CD4-positive, alpha-beta memory T cell (primary cell): ENCODE results near the gene BPGM. TPM values are rescaled to one million over a fixed set of nuclear protein-coding genes. Genes with fewer than 3 reads are reported as not detected.

Experiments
- CTCF ChIA-PET: fragments of 350-600 bp; sonication (Branson Sonifier 250); formaldehyde crosslinking; loops from one replicate; lab custom pipeline; 2021; ENCODE audit warnings: inconsistent platforms; ENCODE audit not compliant: partially characterized antibody; lab: Charles Lee
- POLR2A ChIA-PET: fragments of 350-600 bp; sonication (Branson Sonifier 250); formaldehyde crosslinking; loops from one replicate; lab custom pipeline; 2021; ENCODE audit not compliant: partially characterized antibody; lab: Charles Lee
- DNase-seq, 5 donors: peaks; one replicate each; pipeline versions ENCODE4 v3.0.0 to v3.0.0-alpha.2; 2020 to 2022; ENCODE audit warnings: mixed read lengths in 1 of 5
- H3K27ac ChIP-seq: one replicate; pipeline ENCODE4 v1.7.0; 2013; ENCODE audit warnings: low read depth, low read length
- H3K27me3 ChIP-seq: 2 replicates; pipeline ENCODE4 v1.7.0; 2013; ENCODE audit warnings: mild to moderate bottlenecking, low read length, moderate library complexity; ENCODE audit not compliant: insufficient read depth
- H3K36me3 ChIP-seq: 2 replicates; pipeline ENCODE4 v1.7.0; 2013; ENCODE audit warnings: mild to moderate bottlenecking, low read length, moderate library complexity; ENCODE audit not compliant: insufficient read depth
- H3K4me1 ChIP-seq: 2 replicates; pipeline ENCODE4 v1.7.0; 2013; ENCODE audit warnings: mild to moderate bottlenecking, low read length, moderate library complexity; ENCODE audit not compliant: insufficient read depth
- H3K4me3 ChIP-seq, 2 donors: one replicate each; pipeline ENCODE4 v1.7.0; 2013; ENCODE audit warnings: low read length in 2 of 2, mild to moderate bottlenecking in 1 of 2
- H3K9me3 ChIP-seq, 2 donors: one replicate each; pipeline ENCODE4 v1.7.0; 2013; ENCODE audit warnings: low read length in 2 of 2, control low read depth in 1 of 2; ENCODE audit not compliant: control insufficient read depth in 1 of 2
- H3K27ac Mint-ChIP-seq, 7 donors: one replicate each; pipeline ENCODE4 v1.8.0; 2020 to 2021; ENCODE audit warnings: mixed read lengths in 7 of 7, mild to moderate bottlenecking in 6 of 7, inconsistent platforms in 3 of 7, moderate library complexity in 3 of 7
- H3K27me3 Mint-ChIP-seq, 2 donors: one replicate each; pipeline ENCODE4 v1.8.0; 2020 to 2021; ENCODE audit warnings: mixed read lengths in 2 of 2
- H3K36me3 Mint-ChIP-seq, 2 donors: one replicate each; pipeline ENCODE4 v1.8.0; 2020 to 2021; ENCODE audit warnings: mixed read lengths in 2 of 2, inconsistent platforms in 1 of 2, mild to moderate bottlenecking in 1 of 2
- H3K4me1 Mint-ChIP-seq, 4 donors: one replicate each; pipeline ENCODE4 v1.8.0; 2020 to 2021; ENCODE audit warnings: mixed read lengths in 4 of 4, mild to moderate bottlenecking in 1 of 4
- H3K4me3 Mint-ChIP-seq, 8 donors: one replicate each; pipeline ENCODE4 v1.8.0; 2020 to 2021; ENCODE audit warnings: mixed read lengths in 8 of 8, mild to moderate bottlenecking in 7 of 8, moderate library complexity in 6 of 8, inconsistent platforms in 3 of 8
- H3K9me3 Mint-ChIP-seq, 8 donors: one replicate each; pipeline ENCODE4 v1.8.0; 2020 to 2021; ENCODE audit warnings: mixed read lengths in 8 of 8, mild to moderate bottlenecking in 5 of 8, inconsistent platforms in 3 of 8, moderate library complexity in 1 of 8
- intact Hi-C: fragments of 100-400 bp; cut with micrococcal nuclease; formaldehyde crosslinking; loops from one replicate; pipeline ENCODE4 v1.15.1; 2023
- polyA plus RNA-seq, 2 donors: library from polyadenylated mRNA; unstranded; fragments of 300-500 nt; fragmentation: Illumina TruSeq; gene quantifications; one replicate each; pipeline ENCODE4 v1.2.3, GENCODE V29; 2021
- total RNA-seq, 2 experiments: library from RNA; stranded (reverse); gene quantifications; one replicate each; pipeline ENCODE4 v1.2.3, GENCODE V29; 2021

BPGM gene
- total and polyA plus RNA-seq, 4 experiments from 2014 or later: 13.7 to 27.8 (median 18.4) TPM

DNA sequence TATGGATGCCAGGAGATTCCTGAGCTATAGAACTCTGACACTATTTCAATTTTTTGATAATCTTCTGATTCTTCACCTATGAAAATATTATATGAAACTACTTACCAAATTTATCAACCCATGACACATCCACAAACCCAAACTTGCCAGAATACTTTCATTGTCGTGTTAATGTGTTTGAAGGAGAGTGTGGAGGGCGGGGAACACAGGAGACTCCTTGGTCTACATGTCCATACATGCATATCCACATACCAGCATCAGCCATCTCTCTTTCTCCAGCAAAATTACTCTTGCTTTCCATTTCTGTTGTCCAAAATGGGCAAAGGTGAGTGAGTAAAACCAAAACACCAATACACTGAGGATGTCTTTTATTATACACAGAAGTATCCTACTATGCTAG is 23.5 kb upstream of the BPGM start:
- no peak overlapping the region for H3K4me3 Mint-ChIP-seq
- no peaks in the 10 kb centered on the region for H3K9me3 ChIP-seq
- no peak overlapping the region for H3K27ac Mint-ChIP-seq
- H3K27me3 Mint-ChIP-seq: peaks cover 24 to 33% of the 10 kb centered on the region in 2 donors
- H3K4me1 Mint-ChIP-seq: no peaks in the 10 kb centered on the region
- intact Hi-C loops: no loop called here
- no peak overlapping the region for H3K4me3 ChIP-seq
- no peaks in the 10 kb centered on the region for H3K36me3 ChIP-seq
- POLR2A ChIA-PET: no interaction called here
- no peaks in the 10 kb centered on the region for H3K4me1 ChIP-seq
- H3K27ac ChIP-seq: no peak overlapping the region
- no peak for DNase-seq
- H3K9me3 Mint-ChIP-seq: no peaks in the 10 kb centered on the region
- no peaks in the 10 kb centered on the region for H3K36me3 Mint-ChIP-seq
- H3K27me3 ChIP-seq: peaks cover 9% of the 10 kb centered on the region
- CTCF ChIA-PET: interaction anchor here (0.6 to 9.1 kb wide), 5 partner anchors 9 to 51 kb away, joined by 3 to 53 read pairs (median 3); no protein-coding TSS in a partner anchor

DNA sequence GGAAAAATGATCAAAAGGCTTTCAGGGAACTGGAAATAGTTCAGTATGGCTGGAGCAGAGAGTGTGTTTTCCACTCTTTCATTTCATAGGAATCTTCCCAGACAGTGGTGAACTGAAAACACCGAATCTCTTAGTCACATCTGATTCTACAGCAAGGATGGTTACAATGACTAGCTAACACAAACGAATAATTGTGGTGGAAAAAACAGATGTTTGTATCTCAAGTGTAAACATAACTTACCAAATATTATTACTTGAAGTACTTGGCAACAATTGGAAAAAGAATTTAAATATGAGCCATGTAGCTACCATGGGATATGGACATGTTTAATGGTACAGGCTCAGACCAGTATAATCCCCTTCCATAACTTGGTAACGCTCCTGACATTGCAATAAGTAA is 21.1 kb upstream of the BPGM start:
- Mint-ChIP-seq H3K27ac (no peak overlapping the region), H3K4me1 (no peaks in the 10 kb centered on the region), H3K9me3 (no peaks in the 10 kb centered on the region), H3K27me3 (peaks cover 34 to 41% of the 10 kb centered on the region in 2 donors), H3K36me3 (no peaks in the 10 kb centered on the region), H3K4me3 (no peak overlapping the region)
- Histone ChIP-seq H3K27me3 (peaks cover 9% of the 10 kb centered on the region), H3K4me1 (no peaks in the 10 kb centered on the region), H3K27ac (no peak overlapping the region), H3K9me3 (no peaks in the 10 kb centered on the region), H3K36me3 (no peaks in the 10 kb centered on the region), H3K4me3 (no peak overlapping the region)
- POLR2A ChIA-PET: no interaction called here
- intact Hi-C loops: no loop called here
- CTCF ChIA-PET: interaction anchor here (0.7 kb wide), 1 partner anchor 20 kb away, joined by 4 read pairs; no protein-coding TSS in a partner anchor
- no peak for DNase-seq

DNA sequence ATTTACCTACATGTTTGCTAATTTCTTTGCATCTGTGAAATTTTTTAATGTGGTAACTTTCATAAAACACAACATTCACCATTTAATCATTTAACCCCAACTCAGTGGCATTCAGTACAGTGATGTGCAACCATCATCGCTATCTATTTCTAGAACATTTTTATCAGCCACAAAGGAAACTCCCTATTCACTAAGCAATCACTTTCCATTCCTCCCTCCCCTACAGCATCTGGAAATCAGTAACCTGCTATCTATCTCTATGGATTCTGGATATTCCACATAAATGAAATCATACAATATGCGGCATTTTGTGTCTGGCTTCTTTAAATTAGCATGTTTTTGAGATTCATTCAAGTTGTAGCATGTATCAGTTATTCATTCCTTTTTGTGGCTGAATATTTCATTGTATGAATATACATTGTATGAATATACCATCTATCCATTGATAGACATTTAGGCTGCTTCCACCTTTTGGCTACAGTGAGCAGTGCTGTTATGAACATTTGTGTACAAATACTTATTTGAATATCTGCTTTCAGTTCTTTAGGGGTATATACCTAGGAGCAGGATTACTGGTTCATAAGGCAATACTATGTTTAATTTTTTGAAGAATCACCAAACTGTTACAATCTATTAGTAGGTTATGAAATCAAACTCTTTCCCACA is 19.4 kb upstream of the BPGM start:
- H3K4me1 ChIP-seq: no peaks in the 10 kb centered on the region
- Mint-ChIP-seq H3K4me1 (no peaks in the 10 kb centered on the region), H3K27me3 (peaks cover 32 to 41% of the 10 kb centered on the region in 2 donors), H3K9me3 (no peaks in the 10 kb centered on the region), H3K4me3 (no peak overlapping the region), H3K36me3 (no peaks in the 10 kb centered on the region), H3K27ac (no peak overlapping the region)
- H3K36me3 ChIP-seq: no peaks in the 10 kb centered on the region
- intact Hi-C loops: no loop called here
- H3K9me3 ChIP-seq: no peaks in the 10 kb centered on the region
- ChIA-PET POLR2A (no interaction called here), CTCF (no interaction called here)
- peaks cover 9% of the 10 kb centered on the region for H3K27me3 ChIP-seq
- H3K27ac ChIP-seq: no peak overlapping the region
- DNase-seq: no peak
- H3K4me3 ChIP-seq: no peak overlapping the region

DNA sequence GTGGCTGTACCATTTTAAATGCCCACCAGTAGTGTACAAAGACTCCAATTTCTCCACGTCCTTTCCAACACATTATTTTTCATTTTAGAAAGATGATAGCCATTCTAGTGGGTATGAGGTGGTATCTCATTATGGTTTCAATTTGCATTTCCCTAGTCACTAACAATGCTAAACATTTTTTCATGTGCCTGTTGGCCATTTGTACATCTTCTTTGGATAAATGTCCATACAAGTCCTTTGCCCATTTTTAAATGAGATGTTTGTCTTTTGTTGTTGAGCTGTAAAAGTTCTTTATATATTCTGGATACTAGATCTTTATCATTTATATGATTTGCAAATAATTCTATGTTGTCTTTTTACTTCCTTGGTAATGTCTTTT is 18.9 kb upstream of the BPGM start:
- Mint-ChIP-seq H3K27ac (no peak overlapping the region), H3K27me3 (peaks cover 30 to 38% of the 10 kb centered on the region in 2 donors), H3K4me1 (no peaks in the 10 kb centered on the region), H3K4me3 (no peak overlapping the region), H3K9me3 (no peaks in the 10 kb centered on the region), H3K36me3 (no peaks in the 10 kb centered on the region)
- H3K27me3 ChIP-seq: peaks cover 5% of the 10 kb centered on the region
- H3K4me1 ChIP-seq: no peaks in the 10 kb centered on the region
- no peak overlapping the region for H3K27ac ChIP-seq
- no peak overlapping the region for H3K4me3 ChIP-seq
- CTCF ChIA-PET: no interaction called here
- H3K9me3 ChIP-seq: no peaks in the 10 kb centered on the region
- H3K36me3 ChIP-seq: no peaks in the 10 kb centered on the region
- intact Hi-C loops: no loop called here
- no peak for DNase-seq
- POLR2A ChIA-PET: no interaction called here

DNA sequence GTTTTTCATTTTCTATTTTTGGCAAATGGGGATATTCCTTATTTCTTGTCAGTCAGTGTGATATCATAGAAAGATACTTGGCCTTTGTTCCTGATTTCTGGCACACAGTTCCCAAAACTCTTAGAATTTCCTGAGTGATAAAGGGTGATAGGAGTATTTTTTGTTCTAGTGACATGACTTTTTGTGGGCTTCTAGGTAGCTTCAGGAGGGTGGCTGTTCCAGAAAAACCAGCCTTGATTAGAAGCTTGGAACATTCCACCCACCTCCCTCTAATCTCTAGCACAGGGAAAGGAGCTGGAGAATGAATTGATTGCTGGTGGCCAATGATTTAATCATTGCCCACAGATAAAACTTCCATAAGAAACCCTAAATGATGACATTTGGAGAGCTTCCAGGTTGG is 17.2 kb upstream of the BPGM start:
- Mint-ChIP-seq H3K36me3 (no peaks in the 10 kb centered on the region), H3K4me3 (no peak overlapping the region), H3K4me1 (peaks cover 0 to 1% (median 0%) of the 10 kb centered on the region in 4 donors), H3K27me3 (peaks cover 30 to 31% of the 10 kb centered on the region in 2 donors), H3K27ac (no peak overlapping the region), H3K9me3 (no peaks in the 10 kb centered on the region)
- POLR2A ChIA-PET: no interaction called here
- no peaks in the 10 kb centered on the region for H3K9me3 ChIP-seq
- no peak overlapping the region for H3K4me3 ChIP-seq
- intact Hi-C loops: no loop called here
- no peak overlapping the region for H3K27ac ChIP-seq
- no peak for DNase-seq
- H3K27me3 ChIP-seq: no peaks in the 10 kb centered on the region
- no peaks in the 10 kb centered on the region for H3K4me1 ChIP-seq
- CTCF ChIA-PET: interaction anchor here (1.3 to 9.2 kb wide), 4 partner anchors 23 to 542 kb away, joined by 4 to 174 read pairs (median 6); no protein-coding TSS in a partner anchor
- no peaks in the 10 kb centered on the region for H3K36me3 ChIP-seq

DNA sequence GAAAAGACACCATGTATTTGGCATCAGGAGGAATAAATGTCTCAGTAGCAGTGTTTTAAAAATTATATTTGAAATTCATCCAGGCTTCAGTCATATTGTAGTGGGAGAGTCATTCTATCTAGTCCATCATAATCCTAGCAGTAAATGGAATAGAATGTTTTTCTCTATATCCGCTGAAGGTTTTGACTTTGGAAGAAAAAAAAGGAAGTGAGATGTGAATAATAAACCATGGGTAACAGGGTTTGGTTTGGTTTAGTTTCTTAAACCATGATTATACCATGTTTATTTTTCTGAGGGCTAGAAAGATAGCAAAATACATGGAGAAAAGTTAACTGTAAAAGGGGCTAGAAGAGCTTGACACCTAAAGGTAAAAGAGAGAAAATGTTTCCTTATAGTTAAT is 16.4 kb upstream of the BPGM start:
- H3K9me3 Mint-ChIP-seq: no peaks in the 10 kb centered on the region
- H3K4me3 Mint-ChIP-seq: no peak overlapping the region
- ChIA-PET CTCF (interaction anchor here (1.2 to 9.2 kb wide), 8 partner anchors 11 to 541 kb away, joined by 3 to 175 read pairs (median 12); partner anchors contain the start of gene AGBL3), POLR2A (no interaction called here)
- H3K36me3 Mint-ChIP-seq: no peaks in the 10 kb centered on the region
- no peaks in the 10 kb centered on the region for H3K36me3 ChIP-seq
- H3K9me3 ChIP-seq: no peaks in the 10 kb centered on the region
- intact Hi-C loops: no loop called here
- DNase-seq: no peak
- peaks cover 0 to 1% (median 0%) of the 10 kb centered on the region in 4 donors for H3K4me1 Mint-ChIP-seq
- H3K27ac ChIP-seq: no peak overlapping the region
- H3K27me3 Mint-ChIP-seq: peaks cover 25 to 26% of the 10 kb centered on the region in 2 donors
- no peak overlapping the region for H3K27ac Mint-ChIP-seq
- H3K27me3 ChIP-seq: no peaks in the 10 kb centered on the region
- H3K4me3 ChIP-seq: no peak overlapping the region
- peaks cover under 1% of the 10 kb centered on the region for H3K4me1 ChIP-seq

DNA sequence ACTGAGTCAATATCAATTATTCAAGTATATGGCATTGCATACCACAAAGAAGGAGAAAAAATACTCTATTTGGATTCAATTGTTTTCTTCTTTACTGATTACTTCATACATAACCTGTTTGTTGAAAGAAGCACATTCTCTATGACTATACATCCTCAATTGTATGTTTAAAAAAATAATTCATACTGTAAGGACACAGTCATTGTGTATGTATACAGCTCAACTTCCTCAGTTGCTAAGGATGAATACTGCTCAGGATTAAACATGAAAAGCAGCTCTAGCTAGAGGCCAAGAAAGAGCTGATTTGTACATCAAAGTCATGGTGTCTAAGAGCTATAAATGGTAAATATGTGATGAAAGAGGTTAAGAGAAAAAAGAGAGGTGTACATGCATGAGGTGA is 15.8 kb upstream of the BPGM start:
- H3K27ac Mint-ChIP-seq: no peak overlapping the region
- H3K9me3 ChIP-seq: no peaks in the 10 kb centered on the region
- peaks cover 24 to 25% of the 10 kb centered on the region in 2 donors for H3K27me3 Mint-ChIP-seq
- no peak for DNase-seq
- H3K27me3 ChIP-seq: no peaks in the 10 kb centered on the region
- peaks cover 2 to 5% (median 3%) of the 10 kb centered on the region in 4 donors for H3K4me1 Mint-ChIP-seq
- CTCF ChIA-PET: interaction anchor here (0.8 to 9.2 kb wide), 9 partner anchors 10 to 355 kb away, joined by 3 to 175 read pairs (median 11); partner anchors contain the start of genes AGBL3 and AKR1B15
- H3K4me1 ChIP-seq: peaks cover 7% of the 10 kb centered on the region
- intact Hi-C loops: no loop called here
- POLR2A ChIA-PET: no interaction called here
- no peaks in the 10 kb centered on the region for H3K9me3 Mint-ChIP-seq
- no peaks in the 10 kb centered on the region for H3K36me3 Mint-ChIP-seq
- H3K4me3 ChIP-seq: no peak overlapping the region
- no peaks in the 10 kb centered on the region for H3K36me3 ChIP-seq
- no peak overlapping the region for H3K27ac ChIP-seq
- H3K4me3 Mint-ChIP-seq: no peak overlapping the region
